AG20443 (cell line): ENCODE measurements around the gene CASZ1.
A peak's percentile ranks its signal among the peaks of the same experiment; 100 is the strongest.

ENCODE experiments used
- DNase-seq: peaks from one replicate; pipeline ENCODE4 v3.0.0; 2012; ENCODE audit warnings: low spot score, mixed read lengths

CASZ1 gene

DNA sequence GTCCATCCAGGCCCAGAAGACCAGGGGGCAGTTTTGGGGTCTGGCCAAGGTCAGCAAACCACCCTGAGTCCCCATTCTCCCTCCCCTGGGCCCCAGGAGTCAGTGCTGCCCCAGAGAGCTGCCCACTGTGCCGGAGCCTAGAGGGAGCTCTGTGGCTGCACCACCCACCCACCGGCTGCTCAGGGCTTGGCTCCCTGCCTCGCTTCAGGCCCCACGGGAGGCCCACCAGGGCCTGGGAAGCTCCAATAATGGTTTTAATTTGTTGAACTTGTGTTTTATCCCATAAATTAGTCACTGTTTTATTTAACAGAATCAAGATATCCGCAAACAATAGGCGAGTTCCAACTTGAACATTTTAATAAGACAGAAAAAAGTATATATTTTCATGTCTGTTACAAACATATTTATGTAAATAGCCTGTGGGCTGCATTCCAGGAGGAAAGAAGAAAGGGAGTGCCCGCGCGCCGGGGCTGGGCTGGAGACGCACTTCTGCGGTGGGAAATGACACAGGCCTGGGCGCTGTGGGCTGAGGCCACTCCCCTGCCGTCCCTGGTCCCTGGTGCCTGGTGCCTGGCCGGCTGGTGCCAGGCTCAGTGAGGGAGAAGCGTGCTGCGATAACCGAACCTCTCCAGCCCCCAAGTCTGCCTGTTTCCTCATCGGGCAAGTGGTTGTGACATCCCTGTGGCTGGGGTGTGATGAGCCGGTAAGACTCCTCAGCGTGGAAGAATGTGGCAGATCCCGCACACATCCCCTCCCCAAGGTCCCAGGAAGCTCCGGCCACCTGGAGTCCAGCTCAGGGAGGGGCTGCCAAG lies 161.2 kb downstream of the CASZ1 start:
- peak; percentile 86 for DNase-seq

DNA sequence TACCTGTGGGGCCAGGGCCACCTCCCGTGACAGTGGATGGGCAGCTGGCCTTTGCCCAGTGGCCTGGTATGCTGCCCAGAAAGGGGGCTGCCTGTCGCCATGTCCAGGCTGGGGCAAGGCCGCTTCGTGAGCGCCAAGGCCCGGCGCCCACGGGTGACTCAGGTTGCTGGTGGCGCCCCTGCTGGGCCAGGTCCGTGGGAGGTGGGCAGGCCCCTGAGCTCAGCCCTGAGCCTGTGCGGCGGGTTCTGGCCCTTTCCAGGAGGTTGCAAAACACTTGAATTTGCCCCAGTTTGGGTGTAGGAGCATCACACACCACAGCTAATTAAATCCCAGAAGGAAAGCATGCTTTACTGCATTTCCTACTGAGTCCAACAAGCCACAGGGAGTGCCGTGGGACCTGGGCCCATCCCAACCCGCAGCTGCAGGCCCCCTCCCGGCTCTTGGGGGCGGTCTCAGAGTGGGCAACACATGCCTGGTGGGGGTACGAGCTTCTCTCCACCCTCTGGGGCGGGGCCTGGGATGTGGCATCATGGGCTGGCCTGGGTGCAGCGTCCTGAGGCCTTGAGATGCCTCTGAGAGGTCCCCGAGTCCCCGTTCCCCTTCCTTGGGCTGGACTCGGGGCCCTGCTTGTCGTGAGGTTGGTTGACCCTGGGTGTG lies 161.9 kb downstream of the CASZ1 start:
- peak; percentile 78 for DNase-seq

DNA sequence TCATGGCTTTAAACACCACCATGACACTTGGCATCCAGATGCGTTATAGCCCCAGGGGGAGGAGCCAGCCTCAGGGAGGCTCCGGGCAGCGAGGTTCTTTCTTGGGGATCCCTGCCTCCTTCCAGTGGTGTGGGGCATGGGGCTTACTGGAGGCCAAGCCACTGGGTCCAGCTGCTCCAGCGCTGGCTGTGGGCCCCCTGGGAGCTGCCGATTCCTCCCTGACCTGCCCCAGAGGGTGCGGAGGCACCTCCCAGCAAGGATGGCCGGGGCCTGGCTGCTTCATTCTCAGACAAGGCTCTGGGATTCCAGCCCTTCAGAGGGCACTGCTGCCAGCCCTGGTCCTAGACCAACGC lies 162.4 kb downstream of the CASZ1 start:
- DNase-seq: no peak

DNA sequence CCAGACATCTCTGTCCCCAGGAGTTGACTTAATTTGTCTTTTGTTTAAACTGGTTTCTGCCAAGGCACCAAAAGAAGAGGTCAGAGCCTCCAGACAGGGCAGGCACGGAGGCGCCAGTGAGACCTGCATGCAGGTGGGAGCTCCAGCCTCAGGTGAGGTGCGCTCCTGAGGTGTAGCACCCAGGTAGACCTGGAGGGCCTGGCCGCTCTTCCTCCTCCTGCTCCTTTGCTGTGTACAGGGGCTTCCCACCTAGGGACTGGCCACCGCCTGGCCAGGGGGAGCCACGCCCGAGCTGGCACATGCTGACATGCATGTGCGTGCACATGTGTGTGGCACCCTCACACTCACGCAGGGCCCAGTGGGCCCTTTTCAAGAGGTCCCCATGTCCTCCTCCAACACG lies 163.0 kb downstream of the CASZ1 start:
- no peak for DNase-seq

DNA sequence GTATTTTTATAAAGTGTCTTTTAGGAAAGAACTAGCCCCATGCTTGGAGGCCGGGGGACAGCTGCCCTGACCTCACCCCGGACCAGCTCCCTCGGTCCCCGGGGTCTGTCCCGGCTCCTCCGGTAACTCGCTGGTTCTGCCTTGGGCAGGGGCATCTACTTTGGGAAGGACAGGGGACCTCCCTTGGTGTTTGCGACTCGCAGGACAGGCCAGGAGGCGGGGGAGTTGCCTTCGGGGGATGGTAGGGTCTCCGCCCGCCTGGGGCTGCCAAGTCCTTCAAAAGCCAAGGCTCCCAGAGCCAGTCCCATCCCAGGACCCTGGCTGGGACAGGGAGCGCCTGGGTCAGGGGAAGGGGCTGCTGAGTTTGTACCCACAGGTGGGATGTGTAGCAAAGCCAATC lies 163.8 kb downstream of the CASZ1 start:
- no peak for DNase-seq

DNA sequence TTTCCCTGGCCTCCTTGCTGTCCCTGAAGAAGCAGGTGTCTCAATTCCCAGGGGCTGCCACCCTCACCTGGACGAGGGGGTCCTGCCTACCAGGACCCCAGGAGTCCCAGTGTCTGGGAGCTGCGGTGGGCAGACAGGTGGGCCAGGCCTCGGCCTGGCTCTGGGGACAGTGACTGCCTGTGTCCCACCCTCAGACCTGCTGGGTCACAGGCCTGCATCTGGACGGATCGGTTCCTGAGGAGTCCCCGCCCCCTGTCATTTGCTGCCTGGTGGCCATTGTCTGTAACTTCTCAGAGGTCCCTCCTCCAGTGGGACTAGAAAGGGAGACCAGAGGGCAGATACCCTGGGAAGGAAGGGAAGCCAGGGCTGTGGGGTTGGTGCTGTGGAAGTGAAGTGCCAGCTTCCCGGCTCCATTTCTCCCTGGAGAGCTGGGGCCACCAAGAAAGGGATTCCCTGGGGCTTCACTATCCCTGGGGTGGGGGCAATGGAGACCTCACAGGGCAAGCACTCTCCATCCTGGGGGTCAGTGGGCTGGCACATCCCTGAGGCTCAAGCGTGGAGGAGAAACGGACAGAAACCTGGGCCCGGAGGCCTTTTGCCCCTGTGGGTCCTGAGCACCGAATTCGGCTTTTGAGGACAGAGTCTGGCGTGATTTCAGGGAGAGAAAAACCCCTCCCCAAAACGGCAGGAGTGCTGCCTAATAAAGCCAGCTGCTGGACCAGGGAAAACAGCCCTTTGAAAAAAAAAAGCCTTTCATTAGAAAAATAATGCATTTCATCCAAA lies 164.4 kb downstream of the CASZ1 start:
- no peak for DNase-seq

DNA sequence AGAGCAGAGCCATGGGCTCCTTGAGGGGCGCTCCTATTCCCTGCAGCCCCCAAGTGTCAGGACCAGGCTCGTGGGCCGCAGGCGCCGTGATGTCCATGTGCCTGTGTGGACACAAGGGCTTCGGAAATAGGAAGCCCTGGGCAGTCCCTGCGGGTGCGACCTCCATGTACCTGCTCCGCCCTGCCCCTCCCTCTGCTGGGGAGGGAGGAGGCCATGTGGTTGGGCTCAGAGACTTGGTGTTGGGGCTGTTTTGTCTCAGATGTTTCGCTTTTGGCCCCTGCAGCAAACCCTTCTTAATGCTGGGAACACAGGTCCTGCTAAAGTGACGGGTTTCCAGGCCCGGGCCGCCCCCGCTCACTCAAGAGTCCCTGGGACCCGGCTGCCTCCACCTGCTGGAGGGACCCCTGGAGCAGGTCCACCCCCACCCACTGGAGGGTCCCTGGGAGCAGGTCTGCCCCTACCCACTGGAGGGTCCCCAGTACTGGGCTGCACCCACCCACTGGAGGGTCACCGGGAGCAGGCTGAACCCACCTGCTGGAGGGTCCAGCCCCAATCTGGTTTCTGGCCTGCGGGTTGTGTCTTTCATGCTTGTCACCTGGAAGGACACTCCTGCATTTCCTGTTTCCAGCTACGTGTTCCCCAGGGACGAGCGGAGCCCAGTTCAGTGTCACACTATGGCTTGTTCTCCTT lies 165.2 kb downstream of the CASZ1 start:
- DNase-seq: no peak

DNA sequence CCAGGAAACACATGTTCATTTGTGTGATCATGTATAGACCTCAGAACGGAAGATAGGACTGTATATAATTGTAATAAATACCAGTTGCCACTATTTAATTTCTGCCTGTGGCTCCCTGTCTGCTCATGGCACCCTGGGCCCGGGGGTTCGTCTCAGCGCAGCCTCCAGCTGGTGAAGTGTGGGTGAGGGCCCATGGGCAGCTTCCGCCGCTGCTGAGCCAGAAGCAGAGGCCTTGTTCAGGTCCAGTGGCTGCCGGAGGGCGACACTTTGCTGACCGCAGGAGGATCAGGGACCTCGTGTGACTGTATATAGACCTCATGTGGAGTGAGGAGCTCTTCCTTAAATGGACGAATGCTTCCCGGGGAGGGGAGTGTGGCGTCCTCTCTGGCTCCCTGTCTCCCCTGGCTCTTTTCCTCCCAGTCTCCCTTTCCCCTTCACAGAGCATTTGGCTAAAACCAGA lies 165.8 kb downstream of the CASZ1 start:
- no peak for DNase-seq

DNA sequence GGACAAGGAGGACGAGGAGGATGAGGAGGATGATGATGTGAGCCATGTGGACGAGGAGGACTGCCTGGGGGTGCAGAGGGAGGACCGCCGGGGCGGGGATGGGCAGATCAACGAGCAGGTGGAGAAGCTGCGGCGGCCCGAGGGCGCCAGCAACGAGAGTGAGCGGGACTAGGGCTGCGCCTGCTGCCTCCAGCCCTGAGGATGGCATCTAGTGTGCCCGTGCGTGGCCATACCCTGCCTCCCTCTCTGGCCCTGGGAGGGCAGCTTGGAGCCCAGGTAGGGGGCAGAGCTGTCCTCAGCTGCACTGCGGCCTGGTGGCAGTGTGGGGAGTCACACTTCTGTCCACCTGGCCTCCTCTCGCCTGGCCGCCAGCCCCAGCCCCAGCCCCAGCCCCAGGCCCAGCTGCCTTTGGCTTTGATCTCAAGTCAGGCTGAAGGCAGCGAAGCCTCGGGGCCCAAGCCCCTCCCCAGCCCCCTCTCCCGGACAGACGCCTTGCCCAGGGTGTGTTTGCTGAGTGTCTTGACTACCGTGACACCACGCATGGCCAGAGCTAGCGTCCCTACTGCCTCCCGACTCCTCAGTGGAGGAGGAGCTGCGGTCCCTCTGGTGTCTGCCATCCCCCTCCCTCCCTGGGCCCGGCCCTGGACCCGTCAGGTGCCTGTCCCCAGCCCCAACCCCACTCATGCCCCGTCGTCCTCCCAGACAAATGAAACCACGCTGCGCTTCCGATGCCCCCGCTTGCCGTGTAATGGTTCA lies 166.5 kb downstream of the CASZ1 start:
- DNase-seq: no peak

DNA sequence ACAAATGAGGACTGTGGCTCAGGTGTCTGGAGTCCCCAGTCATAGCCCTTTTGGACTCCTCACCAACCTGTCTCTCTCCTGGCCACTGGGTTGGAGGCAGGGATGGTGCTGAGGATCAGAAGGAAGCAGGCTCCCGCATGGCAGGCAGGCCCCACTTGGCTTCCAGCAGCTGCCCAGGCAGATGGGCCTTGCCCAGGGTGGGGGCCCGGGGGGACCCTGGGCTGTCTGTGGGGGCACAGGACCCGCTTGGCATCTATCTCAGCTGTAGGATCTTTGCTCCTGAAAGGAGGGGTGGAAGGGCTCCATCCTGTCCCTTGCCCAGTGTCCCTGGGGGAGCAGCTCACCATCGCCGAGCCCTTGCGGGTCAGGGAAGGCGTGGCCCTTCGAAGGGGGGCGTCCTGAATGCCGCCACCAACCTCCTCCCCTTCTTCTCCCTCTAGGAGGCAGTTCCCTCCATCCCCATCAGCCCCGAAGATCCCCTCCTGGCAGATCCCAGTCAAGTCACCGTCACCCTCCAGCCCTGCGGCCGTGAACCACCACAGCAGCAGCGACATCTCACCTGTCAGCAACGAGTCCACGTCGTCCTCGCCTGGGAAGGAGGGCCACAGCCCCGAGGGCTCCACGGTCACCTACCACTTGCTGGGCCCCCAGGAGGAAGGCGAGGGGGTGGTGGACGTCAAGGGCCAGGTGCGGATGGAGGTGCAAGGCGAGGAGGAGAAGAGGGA lies 167.2 kb downstream of the CASZ1 start:
- no peak for DNase-seq

DNA sequence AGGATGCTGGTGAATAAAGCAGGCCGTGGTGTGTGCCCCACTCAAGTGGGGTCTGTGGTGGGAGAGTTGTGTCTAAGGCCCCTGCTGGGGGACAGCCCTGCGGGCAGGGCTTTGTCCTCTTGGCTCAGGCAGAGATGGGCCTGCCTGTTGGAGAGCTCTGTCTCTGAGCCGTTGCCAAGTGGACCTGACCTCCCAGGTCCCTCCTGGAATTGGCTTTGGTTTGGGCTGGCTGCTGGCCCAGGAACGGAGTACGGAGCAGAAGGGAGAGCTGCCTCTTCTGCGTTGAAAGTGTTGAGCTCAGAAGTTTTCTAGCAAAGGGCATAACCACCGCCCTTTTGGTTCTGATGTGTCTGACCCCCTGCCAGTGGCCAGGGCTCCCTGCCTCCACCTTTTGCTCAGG lies 167.8 kb downstream of the CASZ1 start:
- DNase-seq: no peak

DNA sequence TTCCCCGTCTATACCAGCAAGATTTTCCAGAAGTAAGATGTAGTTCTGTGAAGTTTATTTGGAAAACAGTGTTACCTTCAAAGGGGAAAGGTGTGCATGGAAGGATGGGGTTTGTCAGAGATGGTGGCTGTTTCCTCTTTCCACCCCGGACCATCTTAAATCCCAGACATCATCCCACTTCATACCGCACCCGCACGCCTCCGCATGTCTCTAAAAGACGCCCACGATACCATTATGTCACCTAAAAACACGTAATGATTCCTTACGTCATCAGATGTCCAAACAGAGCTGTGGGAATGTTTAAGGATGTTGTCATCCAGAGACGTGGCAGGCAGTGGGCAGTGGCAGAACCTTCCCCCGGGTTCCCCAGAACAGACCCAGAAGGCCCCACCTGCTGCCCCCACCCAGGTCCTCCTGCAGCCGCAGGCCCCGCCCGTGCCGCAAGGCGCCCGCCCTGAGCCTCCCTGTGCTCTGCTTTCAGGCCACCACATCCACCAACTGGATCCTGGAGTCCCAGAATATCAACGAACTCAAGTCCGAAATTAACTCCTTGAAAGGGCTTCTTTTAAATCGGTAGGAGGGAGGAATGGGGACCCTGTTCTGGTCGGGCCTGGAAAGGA lies 169.5 kb downstream of the CASZ1 start:
- no peak for DNase-seq

DNA sequence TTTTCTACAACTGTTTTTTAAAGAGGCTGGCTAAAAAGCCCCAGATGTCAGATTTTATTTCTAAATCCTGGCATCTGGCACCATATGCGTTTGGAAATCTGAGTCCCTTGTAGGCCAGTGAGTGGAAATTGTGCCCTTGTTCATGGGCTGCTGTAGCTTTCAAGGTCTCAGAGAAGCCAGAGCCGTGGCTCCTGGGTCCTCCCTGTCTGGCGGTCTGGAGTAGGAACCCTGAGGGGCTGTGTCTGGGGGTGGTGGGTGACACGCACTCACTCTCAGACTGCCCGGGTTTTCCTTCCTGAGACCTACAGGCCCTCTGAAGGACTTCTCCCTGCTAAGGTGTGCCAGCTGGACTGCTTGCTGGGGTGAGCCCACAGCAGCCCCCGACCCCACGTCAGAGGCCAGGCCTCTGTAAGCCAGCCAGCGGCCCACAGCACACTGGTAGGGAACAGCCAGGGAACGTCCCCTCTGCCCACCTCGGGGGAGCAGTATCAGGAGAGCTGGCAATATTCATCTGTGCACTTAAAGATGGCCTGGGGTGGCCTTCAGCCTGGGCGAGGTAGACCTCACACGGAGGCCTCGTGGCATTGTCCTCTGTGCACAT lies 170.2 kb downstream of the CASZ1 start:
- no peak for DNase-seq

DNA sequence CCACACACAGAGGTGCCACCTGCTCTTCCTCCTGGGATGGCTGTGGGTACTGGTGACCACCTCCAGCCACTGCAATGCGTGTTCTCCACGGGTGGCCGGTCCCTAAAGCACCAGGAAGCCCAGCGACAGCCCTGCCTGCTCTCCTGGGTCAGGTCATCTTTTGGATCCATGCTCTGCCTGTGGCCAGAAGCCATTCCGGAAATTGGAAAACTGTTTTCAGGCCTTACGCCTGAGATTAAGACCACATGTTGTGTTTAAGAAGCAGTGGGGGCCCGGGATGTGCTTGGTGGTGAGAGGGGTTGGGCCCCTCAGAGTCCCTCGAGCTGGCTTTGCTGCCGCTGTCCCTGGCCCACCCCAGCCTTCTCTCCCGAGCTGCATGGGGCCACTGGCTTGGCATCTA lies 170.9 kb downstream of the CASZ1 start:
- DNase-seq: no peak

DNA sequence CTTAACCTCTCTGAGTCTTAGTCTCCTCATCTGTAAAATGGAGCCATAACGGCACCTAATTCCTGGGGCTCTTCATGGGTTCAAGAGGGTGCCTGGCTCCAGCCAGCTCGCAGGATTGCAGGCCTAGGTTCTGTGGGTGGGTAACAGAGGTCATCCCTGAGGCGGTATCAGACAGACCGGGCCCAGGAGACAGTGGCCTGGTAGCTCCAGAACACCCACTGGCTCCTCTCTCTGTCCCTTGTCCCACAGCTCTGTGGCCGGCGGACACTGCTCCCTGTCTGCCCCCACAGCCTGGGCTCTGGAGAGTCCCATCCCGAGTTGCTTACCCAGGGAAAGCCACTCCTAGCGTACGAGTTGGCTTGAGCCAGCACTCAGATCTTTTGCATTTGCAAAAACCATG lies 171.4 kb downstream of the CASZ1 start:
- no peak for DNase-seq

DNA sequence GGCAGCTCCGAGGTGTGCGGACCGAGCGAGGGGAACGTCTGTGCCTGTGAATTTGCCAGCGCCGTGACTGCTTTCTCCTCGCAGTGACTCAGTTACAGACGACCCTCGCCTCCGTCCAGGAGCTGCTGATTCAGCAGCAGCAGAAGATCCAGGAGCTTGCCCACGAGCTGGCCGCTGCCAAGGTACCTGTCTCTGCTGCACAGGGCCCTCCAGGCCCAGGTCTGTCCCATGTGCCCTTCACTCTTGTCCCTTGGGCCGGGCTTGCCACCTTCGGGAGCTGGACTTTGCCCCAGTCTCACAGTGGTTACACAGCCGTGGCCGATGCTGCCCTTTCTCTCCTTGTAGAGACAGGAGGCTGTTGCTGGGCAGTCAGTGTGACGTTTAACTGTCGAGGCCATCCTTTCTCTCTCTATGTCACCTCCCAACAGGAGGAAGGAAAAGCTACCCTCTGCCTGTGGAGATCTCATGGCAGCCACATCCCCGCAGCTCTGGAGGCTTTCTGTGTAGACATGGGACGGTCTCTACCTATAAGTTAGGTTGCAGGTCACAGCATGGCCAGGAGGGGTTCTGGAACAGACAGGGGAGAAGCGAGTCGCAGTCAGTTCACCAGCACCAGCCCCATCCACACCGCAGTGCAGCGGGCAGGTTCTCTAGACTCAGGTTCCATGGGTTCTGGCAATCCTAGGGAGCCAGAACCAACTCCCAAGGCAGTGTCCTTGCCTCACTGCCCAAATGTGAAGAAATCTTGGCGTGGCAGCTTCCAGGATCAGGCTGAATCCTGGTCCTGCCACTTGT lies 172.0 kb downstream of the CASZ1 start:
- DNase-seq: no peak

DNA sequence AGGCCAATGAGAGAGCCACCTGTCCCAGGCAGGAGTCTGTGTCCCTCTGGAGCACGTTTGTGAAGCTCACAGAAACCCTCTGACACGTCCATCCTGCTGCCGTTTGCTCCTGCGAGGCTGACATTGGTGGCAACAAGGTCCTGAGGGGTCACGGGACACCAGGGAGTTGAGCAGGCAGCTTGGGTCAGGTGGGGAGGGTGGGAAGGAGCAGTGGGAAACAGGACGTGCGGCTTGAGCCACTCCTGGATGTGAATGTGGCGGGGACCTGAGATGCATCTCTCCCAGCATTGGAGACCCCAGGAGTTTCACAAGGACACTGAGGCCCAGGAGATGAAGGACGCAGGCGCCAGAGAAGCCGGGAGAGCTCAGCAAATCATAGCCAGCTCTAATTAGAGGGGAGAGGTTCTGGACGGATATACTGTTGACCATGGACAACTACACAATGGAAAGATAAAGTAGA lies 172.7 kb downstream of the CASZ1 start:
- no peak for DNase-seq

DNA sequence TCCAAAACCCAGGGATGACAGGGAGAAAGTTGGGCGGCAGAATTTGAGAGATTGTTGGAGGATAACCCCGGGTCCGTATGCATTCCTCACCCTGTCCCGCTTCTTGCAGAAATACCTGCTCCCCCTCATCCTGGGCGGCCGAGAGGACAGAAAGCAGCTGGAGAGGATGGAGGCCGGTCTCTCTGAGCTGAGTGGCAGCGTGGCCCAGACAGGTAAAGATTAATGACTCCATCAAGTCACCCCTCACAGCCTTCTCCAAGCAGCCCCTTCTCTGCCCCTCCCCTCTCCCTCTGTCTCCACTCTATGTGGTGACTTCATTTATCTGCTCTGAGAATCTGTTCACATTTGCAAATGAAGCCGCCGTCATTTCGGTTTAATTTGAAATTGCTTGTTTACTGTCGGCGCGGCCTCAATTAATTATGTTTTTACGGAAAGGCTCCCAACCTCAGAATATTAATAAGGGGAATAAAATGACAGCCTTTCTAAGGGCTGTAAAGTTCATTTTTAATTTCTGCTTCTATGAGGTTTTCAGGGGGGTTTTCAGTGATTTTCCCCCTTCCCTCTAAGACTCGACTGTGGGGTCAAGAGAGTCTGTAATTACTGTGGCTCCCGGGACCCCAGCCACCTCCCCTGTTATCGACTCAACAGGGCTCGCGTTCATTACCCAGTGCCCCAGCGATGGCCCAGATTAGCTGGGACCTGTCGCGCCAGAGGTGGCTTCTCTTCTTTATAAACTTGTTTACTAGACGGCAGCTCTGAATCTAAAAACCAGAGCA lies 173.3 kb downstream of the CASZ1 start:
- DNase-seq: no peak
